GM21390 (cell line): ENCODE results near the gene RAB3B.
"Not testable (repeated sequence)": the region's sequence is repeated elsewhere in the genome, so short reads cannot be mapped to it uniquely, and the experiment has no call there.

Experiments
- ATAC-seq: cut with Tn5 transposase; IDR thresholded peaks from one replicate; pipeline ENCODE4 v1.9.1; 2021; ENCODE audit not compliant: unreplicated experiment

The RAB3B gene

GRCh38 chr1:51990478-51990965, at the start of gene RAB3B:
Gene RAB3B (minus strand): TSS chr1:51990700. CDS start chr1:51977117, 13,583 bp downstream.
- peak; percentile 92 for ATAC-seq

- no peak for ATAC-seq
These were observed 47.4 kb upstream of the RAB3B start for GRCh38 chr1:52037909-52038308.

GRCh38 chr1:52037402-52037814, 46.9 kb upstream of the RAB3B start:
- no peak for ATAC-seq

- no peak for ATAC-seq
These were observed 43.5 kb upstream of the RAB3B start for GRCh38 chr1:52034050-52034384.

- ATAC-seq, result peak; percentile 85
These were observed 42.9 kb upstream of the RAB3B start, which contains the start of gene KTI12 for GRCh38 chr1:52033190-52034049. Gene KTI12 (minus strand): TSS chr1:52033810. CDS start chr1:52033761, 49 bp downstream.

GRCh38 chr1:52032785-52033131, 42.3 kb upstream of the RAB3B start:
- peak; percentile 34 for ATAC-seq

GRCh38 chr1:52032124-52032784, 41.8 kb upstream of the RAB3B start:
- peak; percentile 36 for ATAC-seq

- not testable (repeated sequence) for ATAC-seq
These were observed 38.3 kb upstream of the RAB3B start for GRCh38 chr1:52028839-52029238.

- no peak for ATAC-seq
These were observed 37.8 kb upstream of the RAB3B start for GRCh38 chr1:52028328-52028727.

- no peak for ATAC-seq
These were observed 35.8 kb upstream of the RAB3B start for GRCh38 chr1:52026278-52026677.

- ATAC-seq, result no peak
These were observed 31.6 kb upstream of the RAB3B start for GRCh38 chr1:52022133-52022532.

- no peak for ATAC-seq
These were observed 17.7 kb upstream of the RAB3B start for GRCh38 chr1:52008071-52008809.

GRCh38 chr1:52007215-52008002, 16.9 kb upstream of the RAB3B start:
- no peak for ATAC-seq

GRCh38 chr1:52006081-52006553, 15.6 kb upstream of the RAB3B start:
- not testable (repeated sequence) for ATAC-seq

- not testable (repeated sequence) for ATAC-seq
These were observed 15.0 kb upstream of the RAB3B start for GRCh38 chr1:52005548-52005947.

GRCh38 chr1:52003877-52004276, 13.4 kb upstream of the RAB3B start:
- ATAC-seq, result no peak

- peak; percentile 63 for ATAC-seq
These were observed 11.8 kb upstream of the RAB3B start for GRCh38 chr1:52002038-52002917.

GRCh38 chr1:51998701-51999100, 8.2 kb upstream of the RAB3B start:
- no peak for ATAC-seq

GRCh38 chr1:51997974-51998382, 7.5 kb upstream of the RAB3B start:
- no peak for ATAC-seq
